Heart left ventricle (tissue), 16 donors: Measurements from ENCODE around the gene TMPRSS4. TPM values are rescaled to one million over a fixed set of nuclear protein-coding genes. Genes with fewer than 3 reads are reported as not detected.

ENCODE experiments used
- ATAC-seq, 4 donors: fragments of 200-7000 bp; cut with Tn5 transposase; one replicate each; pipeline ENCODE4 v1.9.1; 2020 to 2022; ENCODE audit warnings: moderate library complexity in 4 of 4, mild to moderate bottlenecking in 3 of 4, moderate number of reproducible peaks in 1 of 4
- DNase-seq, 5 donors: peaks; one replicate each; pipeline ENCODE4 v3.0.0-alpha.2; 2020
- H3K27ac ChIP-seq, 12 donors: fragments of 200-600 bp; sonication (generic) in 4 of 12; one replicate each; pipeline versions ENCODE4 v1.5.0 to v1.8.0; 2016 to 2022; ENCODE audit warnings: mild to moderate bottlenecking in 2 of 12
- H3K27me3 ChIP-seq, 9 donors: fragments of 200-600 bp; sonication (generic) in 2 of 9; one replicate each; pipeline versions ENCODE4 v1.5.1 to v1.8.0; 2016 to 2022; ENCODE audit warnings: mild to moderate bottlenecking in 3 of 9
- H3K36me3 ChIP-seq, 9 donors: fragments of 200-600 bp; sonication (generic) in 2 of 9; one replicate each; pipeline versions ENCODE4 v1.5.0 to v1.8.0; 2018 to 2022; ENCODE audit warnings: mild to moderate bottlenecking in 2 of 9
- H3K4me1 ChIP-seq, 12 donors: fragments of 200-600 bp; sonication (generic) in 4 of 12; one replicate each; pipeline versions ENCODE4 v1.5.0 to v1.8.0; 2016 to 2022; ENCODE audit warnings: mild to moderate bottlenecking in 3 of 12
- H3K4me3 ChIP-seq, 12 donors: fragments of 200-600 bp; sonication (generic) in 4 of 12; one replicate each; pipeline versions ENCODE4 v1.5.0 to v1.8.0; 2017 to 2022; ENCODE audit warnings: mild to moderate bottlenecking in 9 of 12, moderate library complexity in 4 of 12
- H3K9me3 ChIP-seq, 12 donors: fragments of 200-600 bp; sonication (generic) in 4 of 12; one replicate each; pipeline versions ENCODE4 v1.5.0 to v1.8.0; 2016 to 2022; ENCODE audit warnings: mild to moderate bottlenecking in 1 of 12
- POLR2A ChIP-seq, 2 donors: fragments of 450-650 bp; IDR thresholded peaks; one replicate each; pipeline ENCODE4 v1.6.1; 2017; ENCODE audit warnings: antibody characterized with exemption in 2 of 2, mild to moderate bottlenecking in 2 of 2, moderate library complexity in 2 of 2
- WGBS, 4 donors: extraction: QIAGEN DNeasy Blood & Tissue Kit in 2 of 4; methylation state at CpG; one replicate each; pipeline versions ENCODE4 v1.1.5 to v1.1.7; 2013 to 2018; 5-methylcytosine and 5-hydroxymethylcytosine counted together
- intact Hi-C, 10 donors: fragments of 100-400 bp; cut with DNase I; formaldehyde crosslinking; loops; one replicate each; pipeline versions ENCODE4 v1.11.1 to v1.14.2; 2022
- polyA plus RNA-seq, 2 donors: library from polyadenylated mRNA; stranded (reverse); fragments of 200-250 nt; gene quantifications; one replicate each; pipeline ENCODE4 v1.2.3, GENCODE V29; 2013
- total RNA-seq, 9 donors: library from RNA; depleted of rRNA in 2 of 9; stranded (reverse); fragments of >200 nt in 2 of 9; fragmentation: NEBNext Ultra II Directional in 3 of 9; extraction: Animal tissue kit (Norgen Biotek cat#: 25700) in 3 of 9; gene quantifications; one replicate each; pipeline versions ENCODE4 v1.1.0 to v1.2.4, GENCODE V29; 2016 to 2023
- TF ChIP-seq, protein P1 (sequence below), 12 donors: fragments of 200-600 bp; sonication (generic) in 4 of 12; IDR thresholded peaks; one replicate each; pipeline versions ENCODE4 v1.5.0 to v1.8.0; 2018 to 2022; ENCODE audit warnings: antibody characterized with exemption in 12 of 12, mild to moderate bottlenecking in 5 of 12
- donor health status: ischemic (EF 13 %, LVEDD 7.1; RV severe dilation, severe dysfunction).
- donor health status: healthy with polysubstance abuse.
- donor health status: DM: no; HTN: yes; CAD: no.
- donor health status: DM: no; HTN: no; CAD: no.
- donor health status: ischemic (EF 25% LVEDD 6.9; RV normal size, moderate dysfunction).
- donor health status: ischemic (EF 25% LVEDD 5.7; RV mildly dilated, moderate dysfunction).
- donor health status: healthy.
- donor health status: DM: yes; HTN: yes; CAD: no.
- donor health status: ischemic (EF 35%, LVEDD 5.7; RV mildly dilated, moderate dysfunction).
- donor health status: nonischemic (EF 11% LVEDD 7.7; RV severe dilation, severe dysfunction).
- donor health status: DM: yes; HTN: yes; CAD: no.
- donor health status: PGD.
- donor health status: ischemic (EF 29% LVEDD 5.4; RV normal size, mild dysfunction).
- donor health status: nonischemic (EF 23%, LVEDD 6.1; RV moderate dilation, normal function).

The TMPRSS4 gene
- total and polyA plus RNA-seq, 11 donors: 0.13 to 0.39 (median 0.29) TPM; not detected in 7

DNA sequence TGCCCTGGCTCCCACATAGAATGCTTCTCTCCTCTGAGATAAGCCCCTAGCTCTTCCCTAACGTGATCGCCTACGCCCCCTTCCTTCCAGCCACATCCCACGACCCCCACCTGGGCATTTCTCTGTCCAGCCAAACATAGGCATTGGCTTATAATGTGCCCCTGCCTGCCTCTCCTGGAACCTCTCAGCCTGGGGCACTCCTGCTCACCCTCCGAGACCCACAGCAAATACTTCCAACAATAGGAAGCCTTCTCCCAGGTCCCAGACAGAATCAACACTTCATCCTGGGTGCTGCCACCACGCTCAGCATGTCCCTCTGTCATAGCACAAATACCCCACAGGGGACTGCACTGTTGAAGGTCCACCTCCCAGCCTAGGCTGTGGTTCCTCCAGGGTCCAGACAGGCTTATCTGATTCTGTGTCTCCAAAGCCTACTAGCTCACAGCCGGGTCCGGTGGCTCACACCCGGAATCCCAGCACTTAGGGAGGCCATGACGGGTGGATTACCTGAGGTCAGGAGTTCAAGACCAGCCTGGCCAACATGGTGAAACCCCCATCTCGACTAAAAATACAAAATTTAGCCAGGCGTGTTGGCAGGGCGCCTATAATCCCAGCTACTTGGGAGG lies 24.2 kb upstream of the TMPRSS4 start:
- 69 to 83% (median 80%) methylated on average over 13 of the region's 13 CpGs for WGBS, 4 donors
- no peaks in the 10 kb centered on the region for H3K36me3 ChIP-seq
- H3K27me3 ChIP-seq: no peaks in the 10 kb centered on the region
- DNase-seq: no peak
- H3K9me3 ChIP-seq: no peaks in the 10 kb centered on the region
- peaks cover 0 to 20% (median 0%) of the 10 kb centered on the region in 12 donors for H3K4me1 ChIP-seq
- TF ChIP-seq POLR2A (IDR thresholded peaks at IDR 0.05): no peak
- ATAC-seq: peak in 1 of 4 donors; percentile 15
- no peak overlapping the region for H3K4me3 ChIP-seq
- intact Hi-C loops: loop anchor here (1.0 to 10.0 kb wide), 18 partner anchors 50 to 628 kb away; partner anchors contain the start of gene FXYD2 (in 2 of the 10)
- peak overlapping the region in 1 of 12 donors; percentile 64 for H3K27ac ChIP-seq

DNA sequence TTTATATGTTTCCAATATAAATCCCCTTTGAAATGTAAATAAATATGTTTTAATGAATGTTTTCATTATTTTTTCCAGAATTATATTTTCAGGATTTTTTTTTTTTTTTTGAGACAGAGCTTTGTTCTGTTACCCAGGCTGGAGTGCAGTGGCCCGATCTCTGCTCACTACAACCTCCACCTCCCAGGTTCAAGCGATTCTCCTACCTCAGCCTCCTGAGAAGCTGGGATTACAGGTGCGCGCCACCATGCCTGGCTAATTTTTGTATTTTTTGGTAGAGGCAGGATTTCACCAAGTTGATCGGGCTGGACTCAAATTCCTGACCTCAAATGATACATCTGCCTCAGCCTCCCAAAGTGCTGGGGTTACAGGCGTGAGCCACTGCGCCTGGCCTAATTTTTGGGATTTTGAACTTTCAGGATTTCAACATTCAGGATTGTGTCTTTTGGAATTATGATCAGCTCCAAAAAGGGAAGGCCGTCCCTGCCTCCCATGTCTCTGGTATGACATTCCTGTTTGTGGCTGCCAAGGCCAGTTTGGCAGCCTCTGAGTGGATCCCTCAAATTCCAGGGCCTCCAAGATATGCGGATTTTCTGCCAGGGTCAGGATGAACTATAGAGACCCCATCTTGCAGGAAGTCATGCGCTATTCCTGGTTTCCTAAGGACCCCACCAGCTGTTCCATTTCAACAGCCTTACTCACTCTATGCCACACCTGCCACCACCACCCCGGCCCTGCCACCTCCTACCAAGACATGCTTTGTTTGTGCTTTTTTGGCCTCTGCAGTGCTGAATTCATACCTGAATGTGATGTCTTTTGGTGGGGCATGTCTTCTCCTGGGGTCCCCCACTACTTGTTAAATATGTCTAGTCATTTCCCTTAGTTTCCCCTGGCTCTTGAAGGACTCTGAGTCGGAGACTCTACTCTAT lies 21.9 kb upstream of the TMPRSS4 start:
- 75 to 86% (median 83%) methylated on average over 10 to 12 of the region's 12 CpGs for WGBS, 4 donors
- no peak for DNase-seq
- ATAC-seq: no peak

DNA sequence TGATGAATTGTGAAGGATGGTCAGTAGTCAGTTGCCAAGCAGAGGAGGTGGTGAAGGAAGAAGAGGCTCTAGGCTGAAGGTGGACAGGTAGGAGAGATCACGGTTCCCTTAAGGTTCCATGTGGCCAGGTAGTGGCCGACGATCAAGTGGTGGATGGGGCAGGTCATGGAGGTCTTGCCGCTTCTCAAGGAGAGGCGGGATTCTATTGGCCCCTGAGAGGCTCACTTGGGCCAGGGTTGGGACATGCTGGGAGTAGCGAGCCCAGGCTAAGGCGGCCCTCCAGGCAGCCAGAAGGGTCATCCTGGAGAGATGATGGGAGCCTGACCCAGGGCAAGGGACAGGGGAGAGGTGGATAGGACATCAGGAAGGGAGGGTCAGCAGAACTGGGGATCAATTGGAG lies 20.9 kb upstream of the TMPRSS4 start:
- DNase-seq: no peak
- no peaks in the 10 kb centered on the region for H3K9me3 ChIP-seq
- H3K4me1 ChIP-seq: peaks cover 0 to 25% (median 0%) of the 10 kb centered on the region in 12 donors
- no peaks in the 10 kb centered on the region for H3K27me3 ChIP-seq
- TF ChIP-seq POLR2A (IDR thresholded peaks at IDR 0.05): no peak
- TF ChIP-seq, protein P1, sequence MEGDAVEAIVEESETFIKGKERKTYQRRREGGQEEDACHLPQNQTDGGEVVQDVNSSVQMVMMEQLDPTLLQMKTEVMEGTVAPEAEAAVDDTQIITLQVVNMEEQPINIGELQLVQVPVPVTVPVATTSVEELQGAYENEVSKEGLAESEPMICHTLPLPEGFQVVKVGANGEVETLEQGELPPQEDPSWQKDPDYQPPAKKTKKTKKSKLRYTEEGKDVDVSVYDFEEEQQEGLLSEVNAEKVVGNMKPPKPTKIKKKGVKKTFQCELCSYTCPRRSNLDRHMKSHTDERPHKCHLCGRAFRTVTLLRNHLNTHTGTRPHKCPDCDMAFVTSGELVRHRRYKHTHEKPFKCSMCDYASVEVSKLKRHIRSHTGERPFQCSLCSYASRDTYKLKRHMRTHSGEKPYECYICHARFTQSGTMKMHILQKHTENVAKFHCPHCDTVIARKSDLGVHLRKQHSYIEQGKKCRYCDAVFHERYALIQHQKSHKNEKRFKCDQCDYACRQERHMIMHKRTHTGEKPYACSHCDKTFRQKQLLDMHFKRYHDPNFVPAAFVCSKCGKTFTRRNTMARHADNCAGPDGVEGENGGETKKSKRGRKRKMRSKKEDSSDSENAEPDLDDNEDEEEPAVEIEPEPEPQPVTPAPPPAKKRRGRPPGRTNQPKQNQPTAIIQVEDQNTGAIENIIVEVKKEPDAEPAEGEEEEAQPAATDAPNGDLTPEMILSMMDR (IDR thresholded peaks at IDR 0.05): no peak
- 94 to 97% (median 96%) methylated on average over 6 to 7 of the region's 7 CpGs for WGBS, 4 donors
- no peak overlapping the region for H3K4me3 ChIP-seq
- H3K27ac ChIP-seq: no peak overlapping the region
- ATAC-seq: no peak
- intact Hi-C loops: loop anchor here in 6 of 10 donors (2.0 to 10.0 kb wide), 5 partner anchors 211 to 631 kb away; no protein-coding TSS in a partner anchor
- H3K36me3 ChIP-seq: no peaks in the 10 kb centered on the region

More for the DNA sequence above, 21.9 kb upstream of the TMPRSS4 start:
- Histone ChIP-seq H3K27me3 (no peaks in the 10 kb centered on the region), H3K4me3 (no peak overlapping the region), H3K9me3 (no peaks in the 10 kb centered on the region), H3K4me1 (peaks cover 0 to 20% (median 0%) of the 10 kb centered on the region in 12 donors), H3K27ac (no peak overlapping the region), H3K36me3 (no peaks in the 10 kb centered on the region)
- intact Hi-C loops: loop anchor here (2.0 to 10.0 kb wide), 14 partner anchors 103 to 630 kb away; partner anchors contain the start of gene FXYD2 (in 2 of the 10)
- TF ChIP-seq POLR2A (IDR thresholded peaks at IDR 0.05): no peak
- TF ChIP-seq, protein P1 (IDR thresholded peaks at IDR 0.05): no peak

DNA sequence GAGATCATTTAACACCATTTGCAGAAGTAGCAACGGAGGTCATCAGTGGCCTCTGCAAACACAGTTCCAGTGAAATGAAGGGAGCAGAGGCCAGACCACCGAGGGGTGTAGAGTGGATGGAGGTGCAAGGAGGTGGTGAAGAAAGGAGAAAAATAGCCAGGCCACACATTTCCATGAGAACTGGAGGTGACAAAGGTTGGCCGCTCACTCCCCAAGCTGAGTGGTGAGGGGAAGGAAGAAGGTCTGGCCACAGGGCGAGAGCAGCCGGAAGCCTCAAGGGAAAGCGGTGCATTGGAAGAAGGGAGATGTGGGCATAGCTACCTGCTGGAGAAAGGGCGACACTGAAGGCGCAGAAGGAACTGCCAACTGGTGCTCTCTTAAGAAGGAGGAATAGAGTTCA lies 20.1 kb upstream of the TMPRSS4 start:
- no peaks in the 10 kb centered on the region for H3K36me3 ChIP-seq
- DNase-seq (no peak), ATAC-seq (no peak)
- H3K27ac ChIP-seq: no peak overlapping the region
- intact Hi-C loops: loop anchor here in 6 of 10 donors (10.0 kb wide), 4 partner anchors 212 to 632 kb away; no protein-coding TSS in a partner anchor
- TF ChIP-seq POLR2A (IDR thresholded peaks at IDR 0.05): no peak
- TF ChIP-seq, protein P1 (IDR thresholded peaks at IDR 0.05): no peak
- H3K4me1 ChIP-seq: peaks cover 0 to 23% (median 0%) of the 10 kb centered on the region in 12 donors
- H3K27me3 ChIP-seq: no peaks in the 10 kb centered on the region
- no peak overlapping the region for H3K4me3 ChIP-seq
- WGBS, 4 donors: 81 to 90% (median 85%) methylated on average over 8 of the region's 8 CpGs
- no peaks in the 10 kb centered on the region for H3K9me3 ChIP-seq
